HG03571 (cell line): ENCODE measurements around the gene ORAI1.
"Not testable (repeated sequence)": the region's sequence is repeated elsewhere in the genome, so short reads cannot be mapped to it uniquely, and the experiment has no call there.

ENCODE experiments used
- ATAC-seq: cut with Tn5 transposase; IDR thresholded peaks from one replicate; pipeline ENCODE4 v1.9.1; 2021; ENCODE audit not compliant: unreplicated experiment

The ORAI1 gene

GRCh38 chr12:121641343-121641630, 15.0 kb downstream of the ORAI1 start:
- ATAC-seq = no peak

GRCh38 chr12:121648458-121649028, 22.2 kb downstream of the ORAI1 start:
- ATAC-seq = no peak

- no peak for ATAC-seq
Measured at GRCh38 chr12:121649322-121649721, 23.0 kb downstream of the ORAI1 start.

GRCh38 chr12:121649819-121650353, 23.6 kb downstream of the ORAI1 start:
- ATAC-seq = no peak

- ATAC-seq = no peak
Measured at GRCh38 chr12:121651320-121651719, 25.0 kb downstream of the ORAI1 start.

- ATAC-seq = no peak
Measured at GRCh38 chr12:121652767-121653497, 26.6 kb downstream of the ORAI1 start.

GRCh38 chr12:121653999-121654398, 27.7 kb downstream of the ORAI1 start:
- no peak for ATAC-seq

- ATAC-seq = no peak
Measured at GRCh38 chr12:121656122-121656521, 29.8 kb downstream of the ORAI1 start.

GRCh38 chr12:121657305-121658008, 31.1 kb downstream of the ORAI1 start:
- ATAC-seq = no peak

GRCh38 chr12:121661353-121662105, 35.2 kb downstream of the ORAI1 start:
- not testable (repeated sequence) for ATAC-seq

- no peak for ATAC-seq
Measured at GRCh38 chr12:121663610-121663929, 37.2 kb downstream of the ORAI1 start.

- not testable (repeated sequence) for ATAC-seq
Measured at GRCh38 chr12:121666829-121667228, 40.5 kb downstream of the ORAI1 start.

GRCh38 chr12:121668750-121669520, 42.6 kb downstream of the ORAI1 start:
- no peak for ATAC-seq

- ATAC-seq = no peak
Measured at GRCh38 chr12:121669521-121669900, 43.2 kb downstream of the ORAI1 start, which contains the start of gene MORN3. Gene MORN3, minus strand, starts transcription at chr12:121669654. Its CDS starts 171 bp downstream, at chr12:121669483.

GRCh38 chr12:121673013-121673511, 46.7 kb downstream of the ORAI1 start:
- ATAC-seq = no peak

- no peak for ATAC-seq
Measured at GRCh38 chr12:121676190-121676589, 49.9 kb downstream of the ORAI1 start.

GRCh38 chr12:121678305-121678704, 52.0 kb downstream of the ORAI1 start:
- ATAC-seq = no peak

GRCh38 chr12:121678716-121679300, 52.5 kb downstream of the ORAI1 start:
- no peak for ATAC-seq

- not testable (repeated sequence) for ATAC-seq
Measured at GRCh38 chr12:121679661-121680197, 53.4 kb downstream of the ORAI1 start.

- ATAC-seq = no peak
Measured at GRCh38 chr12:121688966-121689365, 62.6 kb downstream of the ORAI1 start.
